ENCODE measurements around the gene QPRT.
A peak's percentile ranks its signal among the peaks of the same experiment; 100 is the strongest.

QPRT gene

DNA sequence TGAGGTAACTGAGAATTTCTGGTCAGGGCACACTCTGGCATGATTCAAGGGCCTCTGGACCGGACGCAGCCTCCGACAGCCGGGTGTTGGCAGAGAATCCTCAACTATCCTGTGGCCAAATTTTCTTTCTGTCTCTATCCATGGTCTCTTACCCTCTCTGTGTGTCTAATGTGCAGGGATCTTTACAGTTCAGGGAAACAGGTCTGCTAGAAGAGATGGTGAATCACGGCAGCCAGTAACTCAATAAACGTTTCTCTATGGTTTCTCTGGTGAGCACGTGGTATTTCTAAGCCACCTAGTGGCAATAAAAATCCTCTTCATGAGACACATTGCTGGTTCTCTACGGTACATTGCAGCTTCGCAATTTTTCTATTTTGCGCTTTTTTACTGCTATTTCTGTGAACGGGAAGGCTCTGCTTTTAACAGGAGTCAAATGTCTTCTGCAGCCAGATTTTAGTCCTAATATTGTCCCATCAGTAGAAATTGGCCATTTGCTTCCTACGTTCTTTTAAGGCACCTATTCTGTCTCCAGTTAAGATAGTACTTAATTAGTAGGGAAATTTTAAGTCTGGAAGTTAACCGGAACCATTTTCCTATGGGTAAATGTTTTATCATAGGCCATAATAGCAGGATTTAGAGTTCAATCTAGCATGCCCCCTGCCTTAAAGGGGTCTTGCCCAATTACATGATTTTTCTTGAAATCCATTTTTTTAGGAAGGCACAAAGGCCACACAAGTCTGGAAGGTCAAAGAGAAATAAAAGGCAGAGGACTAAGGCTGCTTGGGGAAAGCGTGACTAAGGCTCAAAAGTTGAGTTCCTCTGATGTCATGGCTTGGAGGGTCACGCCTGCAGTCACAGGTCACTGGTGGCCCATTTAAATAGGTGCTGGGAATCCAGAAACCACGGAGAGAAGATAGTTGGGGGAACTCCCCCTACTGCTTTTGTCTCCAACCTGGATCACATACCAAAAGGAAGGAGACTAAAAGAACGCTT, 31.5 kb downstream of the QPRT start:
- H3K9me3 Mint-ChIP-seq: no peaks in the 10 kb centered on the region
- H3K36me3 Mint-ChIP-seq (ENCODE audit: low read depth): no peaks in the 10 kb centered on the region
- H3K4me1 Mint-ChIP-seq: peaks cover 13% of the 10 kb centered on the region
- H3K27ac Mint-ChIP-seq: peak overlapping the region; percentile 56 to 68 (median 65)
- TF ChIP-seq, protein P1, sequence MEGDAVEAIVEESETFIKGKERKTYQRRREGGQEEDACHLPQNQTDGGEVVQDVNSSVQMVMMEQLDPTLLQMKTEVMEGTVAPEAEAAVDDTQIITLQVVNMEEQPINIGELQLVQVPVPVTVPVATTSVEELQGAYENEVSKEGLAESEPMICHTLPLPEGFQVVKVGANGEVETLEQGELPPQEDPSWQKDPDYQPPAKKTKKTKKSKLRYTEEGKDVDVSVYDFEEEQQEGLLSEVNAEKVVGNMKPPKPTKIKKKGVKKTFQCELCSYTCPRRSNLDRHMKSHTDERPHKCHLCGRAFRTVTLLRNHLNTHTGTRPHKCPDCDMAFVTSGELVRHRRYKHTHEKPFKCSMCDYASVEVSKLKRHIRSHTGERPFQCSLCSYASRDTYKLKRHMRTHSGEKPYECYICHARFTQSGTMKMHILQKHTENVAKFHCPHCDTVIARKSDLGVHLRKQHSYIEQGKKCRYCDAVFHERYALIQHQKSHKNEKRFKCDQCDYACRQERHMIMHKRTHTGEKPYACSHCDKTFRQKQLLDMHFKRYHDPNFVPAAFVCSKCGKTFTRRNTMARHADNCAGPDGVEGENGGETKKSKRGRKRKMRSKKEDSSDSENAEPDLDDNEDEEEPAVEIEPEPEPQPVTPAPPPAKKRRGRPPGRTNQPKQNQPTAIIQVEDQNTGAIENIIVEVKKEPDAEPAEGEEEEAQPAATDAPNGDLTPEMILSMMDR (IDR thresholded peaks at IDR 0.05; ENCODE audit: unreplicated experiment in 3 of 3): peak; percentile 54 to 60 (median 57)
- H3K4me3 Mint-ChIP-seq: peak overlapping the region; percentile 2 to 10 (median 9)
- peaks cover 6% of the 10 kb centered on the region for H3K27me3 Mint-ChIP-seq (ENCODE audit: low read depth)

DNA sequence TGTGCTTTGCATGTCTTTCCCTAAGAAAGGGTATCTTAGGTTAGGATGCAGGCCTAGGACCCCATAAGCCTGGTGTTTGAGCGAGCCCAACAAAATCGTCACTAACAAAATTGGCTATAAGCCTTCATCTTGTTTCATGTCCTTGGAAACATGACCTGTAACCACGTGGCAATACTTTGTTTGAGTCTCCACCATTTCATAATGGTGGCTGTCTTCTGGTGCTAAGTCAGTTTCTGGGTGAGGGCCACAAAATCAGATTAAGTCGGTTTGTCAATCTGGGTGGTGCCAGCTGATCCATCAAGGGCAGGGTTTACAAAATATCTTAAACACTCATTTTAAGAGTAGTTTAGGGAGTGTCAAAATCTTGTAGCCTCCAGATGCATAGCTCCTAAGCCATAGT, 33.8 kb downstream of the QPRT start:
- peaks cover 13% of the 10 kb centered on the region for H3K4me1 Mint-ChIP-seq
- no peaks in the 10 kb centered on the region for H3K9me3 Mint-ChIP-seq
- TF ChIP-seq, protein P1 (IDR thresholded peaks at IDR 0.05; ENCODE audit: unreplicated experiment in 3 of 3): no peak
- H3K36me3 Mint-ChIP-seq (ENCODE audit: low read depth): no peaks in the 10 kb centered on the region
- H3K27ac Mint-ChIP-seq: no peak overlapping the region
- no peak overlapping the region for H3K4me3 Mint-ChIP-seq
- peaks cover 8% of the 10 kb centered on the region for H3K27me3 Mint-ChIP-seq (ENCODE audit: low read depth)

DNA sequence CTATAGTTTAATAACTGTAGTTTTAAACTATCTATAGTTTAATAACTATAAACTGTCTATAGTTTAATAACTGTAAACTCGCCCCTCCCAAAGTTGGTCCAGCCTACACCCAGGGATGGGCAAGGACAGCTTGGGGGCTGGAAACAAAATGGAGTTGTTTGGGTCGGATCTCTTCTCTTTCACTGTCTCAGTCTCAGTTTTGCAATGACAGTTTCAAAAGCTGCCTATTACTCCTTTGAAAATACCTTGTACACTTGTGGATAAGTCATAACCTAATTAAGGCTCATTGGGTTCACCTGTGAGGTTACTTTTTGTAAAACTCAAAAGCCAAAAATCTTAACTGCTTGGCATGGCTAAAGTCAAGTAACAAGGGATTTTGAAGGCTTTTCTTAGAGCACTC, 35.4 kb downstream of the QPRT start:
- TF ChIP-seq, protein P1 (IDR thresholded peaks at IDR 0.05; ENCODE audit: unreplicated experiment in 3 of 3): no peak
- H3K27me3 Mint-ChIP-seq (ENCODE audit: low read depth): peaks cover 8% of the 10 kb centered on the region
- no peaks in the 10 kb centered on the region for H3K36me3 Mint-ChIP-seq (ENCODE audit: low read depth)
- no peak overlapping the region for H3K4me3 Mint-ChIP-seq
- H3K27ac Mint-ChIP-seq: no peak overlapping the region
- no peaks in the 10 kb centered on the region for H3K9me3 Mint-ChIP-seq
- H3K4me1 Mint-ChIP-seq: peaks cover 13% of the 10 kb centered on the region

- Mint-ChIP-seq H3K4me3 (no peak overlapping the region), H3K27ac (no peak overlapping the region), H3K36me3 (ENCODE audit: low read depth) (no peaks in the 10 kb centered on the region), H3K9me3 (no peaks in the 10 kb centered on the region), H3K27me3 (ENCODE audit: low read depth) (peaks cover 7% of the 10 kb centered on the region), H3K4me1 (peaks cover 9% of the 10 kb centered on the region)
- TF ChIP-seq, protein P1 (IDR thresholded peaks at IDR 0.05; ENCODE audit: unreplicated experiment in 3 of 3): no peak
These were observed 36.0 kb downstream of the QPRT start for GRCh38 chr16:29714972-29715371.

DNA sequence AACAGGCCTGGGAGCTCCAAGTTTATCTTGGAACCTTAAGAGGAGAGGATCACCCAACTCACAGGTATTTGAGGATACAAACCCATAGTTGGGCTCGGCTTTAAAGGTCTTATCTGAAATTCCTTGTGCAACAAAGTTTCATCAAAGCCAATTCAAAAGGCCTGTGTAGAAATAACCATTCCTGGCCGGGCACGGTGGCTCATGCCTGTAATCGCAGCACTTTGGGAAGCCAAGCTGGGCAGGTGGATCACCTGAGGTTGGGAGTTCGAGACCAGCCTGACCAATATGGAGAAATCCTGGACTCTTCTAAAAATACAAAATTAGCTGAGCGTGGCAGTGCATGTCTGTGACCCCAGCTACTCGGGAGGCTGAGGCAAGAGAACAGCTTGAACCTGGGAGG, 38.1 kb downstream of the QPRT start:
- Mint-ChIP-seq H3K27ac (no peak overlapping the region), H3K9me3 (no peaks in the 10 kb centered on the region), H3K4me1 (peaks cover 8% of the 10 kb centered on the region), H3K27me3 (ENCODE audit: low read depth) (peaks cover 3% of the 10 kb centered on the region), H3K36me3 (ENCODE audit: low read depth) (no peaks in the 10 kb centered on the region), H3K4me3 (no peak overlapping the region)
- TF ChIP-seq, protein P1 (IDR thresholded peaks at IDR 0.05; ENCODE audit: unreplicated experiment in 3 of 3): no peak

Measured in nephron (organoid).